Caco-2 (cell line): Measurements from ENCODE around the gene NAXD. TPM values are rescaled to one million over a fixed set of nuclear protein-coding genes. Genes with fewer than 3 reads are reported as not detected.
A peak's percentile ranks its signal among the peaks of the same experiment; 100 is the strongest.

Experiments
- BruUV-seq: library from RNA; stranded (reverse); fragments of 400-500 nt; replicated peaks from 2 replicates; lab custom pipeline; 2021; lab: Mats Ljungman, UMichigan
- CTCF ChIA-PET: fragments of 300-600 bp; sonication (Branson Sonifier 250); formaldehyde crosslinking; loops from one replicate; lab custom pipeline; 2022; ENCODE audit warnings: antibody characterized with exemption; lab: Charles Lee
- POLR2A ChIA-PET: fragments of 300-600 bp; sonication (Branson Sonifier 250); formaldehyde crosslinking; loops from one replicate; lab custom pipeline; 2022; ENCODE audit warnings: antibody characterized with exemption; lab: Charles Lee
- DNase-seq, 2 experiments: peaks; one replicate each; pipeline versions ENCODE4 v3.0.0 to v3.0.0-alpha.2; 2020 to 2022
- H3K27me3 ChIP-seq: replicated peaks from 2 replicates; pipeline ENCODE4 v1.6.0; 2011; ENCODE audit warnings: low read length; ENCODE audit not compliant: control insufficient read depth, insufficient read depth
- H3K36me3 ChIP-seq: 2 replicates; pipeline ENCODE4 v1.5.1; 2011; ENCODE audit warnings: low read length; ENCODE audit not compliant: control insufficient read depth, insufficient read depth
- H3K4me1 ChIP-seq: fragments of 250-450 bp; sonication (Bioruptor Pico); 2 replicates; pipeline ENCODE4 v1.5.1; 2020; ENCODE audit warnings: mild to moderate bottlenecking
- H3K4me3 ChIP-seq: 2 replicates; pipeline ENCODE4 v1.5.1; 2011; ENCODE audit warnings: low read depth, mild to moderate bottlenecking, control low read depth, low read length
- H3K9me3 ChIP-seq: fragments of 250-450 bp; sonication (Bioruptor Pico); 2 replicates; pipeline ENCODE4 v1.5.1; 2020; ENCODE audit warnings: mild to moderate bottlenecking, moderate library complexity
- H3K27ac Mint-ChIP-seq: one replicate; pipeline ENCODE4 v1.8.0; 2022; ENCODE audit warnings: mixed read lengths; ENCODE audit not compliant: unreplicated experiment
- H3K27me3 Mint-ChIP-seq: one replicate; pipeline ENCODE4 v1.8.0; 2022; ENCODE audit warnings: mixed read lengths; ENCODE audit not compliant: insufficient read depth, unreplicated experiment
- H3K36me3 Mint-ChIP-seq: one replicate; pipeline ENCODE4 v1.8.0; 2022; ENCODE audit warnings: mild to moderate bottlenecking, mixed read lengths; ENCODE audit not compliant: insufficient read depth, unreplicated experiment
- H3K4me1 Mint-ChIP-seq: one replicate; pipeline ENCODE4 v1.8.0; 2022; ENCODE audit warnings: low read depth, mixed read lengths; ENCODE audit not compliant: unreplicated experiment
- H3K4me3 Mint-ChIP-seq: one replicate; pipeline ENCODE4 v1.8.0; 2022; ENCODE audit warnings: mild to moderate bottlenecking, moderate library complexity, mixed read lengths; ENCODE audit not compliant: unreplicated experiment
- H3K9me3 Mint-ChIP-seq: one replicate; pipeline ENCODE4 v1.8.0; 2022; ENCODE audit warnings: mixed read lengths; ENCODE audit not compliant: unreplicated experiment
- intact Hi-C: fragments of 100-400 bp; cut with micrococcal nuclease; formaldehyde crosslinking; loops from one replicate; pipeline ENCODE4 v1.10.0; 2022; ENCODE audit not compliant: unreplicated experiment
- total RNA-seq: library from RNA; stranded (reverse); gene quantifications from 2 replicates; pipeline ENCODE4 v1.2.3, GENCODE V29; 2022
- TF ChIP-seq, protein P1 (sequence below), 2 experiments: fragments of 200-600 bp in 1 of 2; IDR thresholded peaks; 1 replicate in 1 of 2; 2 replicates in 1 of 2; pipeline versions ENCODE4 v1.5.1 to v1.8.0; 2011 to 2022; ENCODE audit warnings: antibody characterized with exemption in 1 of 2, control low read depth in 1 of 2, inconsistent platforms in 1 of 2, low read depth in 1 of 2, low read length in 1 of 2, mild to moderate bottlenecking in 1 of 2, moderate library complexity in 1 of 2; ENCODE audit not compliant: insufficient read depth in 1 of 2, severe bottlenecking in 1 of 2, unreplicated experiment in 1 of 2

Gene NAXD
- total RNA-seq, 1 experiment from 2014 or later = 51.5 TPM

DNA sequence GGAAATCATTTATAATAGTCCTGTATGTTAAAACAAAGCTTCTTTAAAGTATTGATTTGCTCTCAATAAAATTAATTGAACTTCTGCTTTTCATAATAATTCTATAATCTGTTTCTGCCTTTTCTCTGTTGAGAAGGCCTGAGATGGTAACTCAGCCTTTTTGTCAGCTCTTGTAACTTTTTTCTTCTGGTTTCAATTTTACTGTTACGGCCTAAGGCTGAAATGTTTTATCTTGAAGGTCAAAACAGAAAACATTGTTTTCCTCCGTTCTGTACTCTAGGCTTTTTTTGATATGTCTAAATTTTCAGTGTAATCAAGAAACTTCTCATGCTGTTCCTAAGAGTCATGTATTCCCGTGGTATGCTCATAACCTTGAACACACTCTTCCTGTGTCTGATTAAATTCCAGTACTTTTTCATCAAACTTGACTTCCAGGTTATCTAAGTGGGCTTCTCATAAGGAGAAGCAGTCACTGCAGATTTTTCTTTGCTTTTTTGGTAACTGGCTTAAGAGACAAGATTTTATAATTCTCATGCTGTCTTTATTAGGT lies 7.6 kb upstream of the NAXD start:
- no TSS peak for BruUV-seq
- peaks cover 6% of the 10 kb centered on the region for H3K36me3 Mint-ChIP-seq
- no peak for DNase-seq
- no peak overlapping the region for H3K27ac Mint-ChIP-seq
- Histone ChIP-seq H3K36me3 (no peaks in the 10 kb centered on the region), H3K4me3 (no peak overlapping the region), H3K27me3 (no peaks in the 10 kb centered on the region), H3K4me1 (peaks cover 10% of the 10 kb centered on the region), H3K9me3 (no peaks in the 10 kb centered on the region)
- no peak overlapping the region for H3K4me3 Mint-ChIP-seq
- ChIA-PET POLR2A (no interaction called here), CTCF (no interaction called here)
- H3K4me1 Mint-ChIP-seq = peaks cover 14% of the 10 kb centered on the region
- TF ChIP-seq, protein P1, sequence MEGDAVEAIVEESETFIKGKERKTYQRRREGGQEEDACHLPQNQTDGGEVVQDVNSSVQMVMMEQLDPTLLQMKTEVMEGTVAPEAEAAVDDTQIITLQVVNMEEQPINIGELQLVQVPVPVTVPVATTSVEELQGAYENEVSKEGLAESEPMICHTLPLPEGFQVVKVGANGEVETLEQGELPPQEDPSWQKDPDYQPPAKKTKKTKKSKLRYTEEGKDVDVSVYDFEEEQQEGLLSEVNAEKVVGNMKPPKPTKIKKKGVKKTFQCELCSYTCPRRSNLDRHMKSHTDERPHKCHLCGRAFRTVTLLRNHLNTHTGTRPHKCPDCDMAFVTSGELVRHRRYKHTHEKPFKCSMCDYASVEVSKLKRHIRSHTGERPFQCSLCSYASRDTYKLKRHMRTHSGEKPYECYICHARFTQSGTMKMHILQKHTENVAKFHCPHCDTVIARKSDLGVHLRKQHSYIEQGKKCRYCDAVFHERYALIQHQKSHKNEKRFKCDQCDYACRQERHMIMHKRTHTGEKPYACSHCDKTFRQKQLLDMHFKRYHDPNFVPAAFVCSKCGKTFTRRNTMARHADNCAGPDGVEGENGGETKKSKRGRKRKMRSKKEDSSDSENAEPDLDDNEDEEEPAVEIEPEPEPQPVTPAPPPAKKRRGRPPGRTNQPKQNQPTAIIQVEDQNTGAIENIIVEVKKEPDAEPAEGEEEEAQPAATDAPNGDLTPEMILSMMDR (IDR thresholded peaks at IDR 0.05; ENCODE audit: insufficient read depth in 1 of 2, low read depth in 1 of 2, low read length in 1 of 2, severe bottlenecking in 1 of 2, unreplicated experiment in 1 of 2) = no peak
- no peaks in the 10 kb centered on the region for H3K27me3 Mint-ChIP-seq
- peaks cover 8% of the 10 kb centered on the region for H3K9me3 Mint-ChIP-seq
- intact Hi-C loops = loop anchor here (5.0 kb wide), 1 partner anchor 545 kb away; no protein-coding TSS in a partner anchor

DNA sequence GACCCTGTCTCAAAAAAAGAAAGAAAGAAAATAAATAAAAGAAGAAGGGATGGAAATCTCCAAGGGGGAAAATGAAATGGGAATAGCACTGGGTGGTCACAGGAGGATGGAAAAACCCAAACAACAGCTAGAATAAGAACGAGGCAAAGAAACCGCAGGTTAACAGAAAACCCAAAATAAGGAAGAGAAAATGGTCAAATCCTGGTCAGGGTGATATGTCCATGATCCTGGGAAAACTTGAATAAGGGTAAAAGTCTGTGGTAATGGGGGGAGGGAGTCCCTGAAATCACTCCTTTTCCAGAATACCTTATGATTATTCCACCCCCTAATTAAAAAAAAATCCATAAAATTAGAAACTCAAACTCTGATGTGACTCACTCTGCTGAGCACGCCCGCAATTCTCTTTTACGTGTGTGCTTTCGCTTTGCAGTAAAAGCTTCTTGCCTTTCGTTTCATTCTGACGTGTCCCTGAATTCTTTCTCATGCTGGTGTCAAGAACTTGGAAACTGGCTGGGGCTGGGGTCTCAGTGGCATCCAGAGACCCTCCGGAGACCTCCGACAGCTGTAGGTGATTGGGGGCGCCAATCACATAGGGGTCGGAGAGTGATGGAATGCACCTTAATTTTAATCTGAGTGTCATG lies 4.3 kb upstream of the NAXD start:
- CTCF ChIA-PET = no interaction called here
- TF ChIP-seq, protein P1 (IDR thresholded peaks at IDR 0.05; ENCODE audit: insufficient read depth in 1 of 2, low read depth in 1 of 2, low read length in 1 of 2, severe bottlenecking in 1 of 2, unreplicated experiment in 1 of 2) = no peak
- Mint-ChIP-seq H3K4me3 (no peak overlapping the region), H3K36me3 (peaks cover 13% of the 10 kb centered on the region), H3K27ac (peak overlapping the region; percentile 32), H3K4me1 (peaks cover 12% of the 10 kb centered on the region), H3K9me3 (no peaks in the 10 kb centered on the region), H3K27me3 (no peaks in the 10 kb centered on the region)
- DNase-seq = no peak
- no peaks in the 10 kb centered on the region for H3K36me3 ChIP-seq
- POLR2A ChIA-PET = no interaction called here
- no peaks in the 10 kb centered on the region for H3K9me3 ChIP-seq
- no peak overlapping the region for H3K4me3 ChIP-seq
- BruUV-seq = no TSS peak
- H3K27me3 ChIP-seq = no peaks in the 10 kb centered on the region
- intact Hi-C loops = no loop called here
- H3K4me1 ChIP-seq = peaks cover 16% of the 10 kb centered on the region

DNA sequence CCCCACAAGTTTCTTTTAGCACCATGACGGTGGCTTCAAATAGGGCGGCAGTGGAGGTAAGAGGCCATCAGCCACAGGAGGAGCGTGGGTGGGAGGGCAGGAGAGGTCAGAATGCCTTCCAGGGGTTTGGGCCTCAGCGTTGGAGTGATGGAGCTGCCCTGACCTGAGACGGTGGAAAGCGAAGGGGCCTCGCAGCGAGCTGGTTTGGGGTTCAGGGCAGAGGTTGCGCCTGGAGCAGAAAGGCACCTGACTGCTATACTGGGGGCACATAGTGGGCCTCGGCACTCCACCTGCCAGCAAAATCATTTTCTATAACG lies 382 bp upstream of the NAXD start:
- POLR2A ChIA-PET = interaction anchor here (0.6 to 1.3 kb wide), 3 partner anchors 97 to 101 kb away, joined by 3 to 7 read pairs (median 6); no protein-coding TSS in a partner anchor
- H3K27me3 ChIP-seq = no peaks in the 10 kb centered on the region
- BruUV-seq = TSS peak; percentile 85
- H3K4me3 ChIP-seq = peak overlapping the region; percentile 96
- no peaks in the 10 kb centered on the region for H3K36me3 ChIP-seq
- peak overlapping the region; percentile 96 for H3K27ac Mint-ChIP-seq
- H3K4me3 Mint-ChIP-seq = peak overlapping the region; percentile 88
- peaks cover 11% of the 10 kb centered on the region for H3K4me1 Mint-ChIP-seq
- intact Hi-C loops = loop anchor here (1.0 to 2.0 kb wide), 2 partner anchors 22 to 100 kb away; no protein-coding TSS in a partner anchor
- H3K27me3 Mint-ChIP-seq = no peaks in the 10 kb centered on the region
- H3K9me3 Mint-ChIP-seq = no peaks in the 10 kb centered on the region
- H3K9me3 ChIP-seq = no peaks in the 10 kb centered on the region
- no peak for DNase-seq
- TF ChIP-seq, protein P1 (IDR thresholded peaks at IDR 0.05; ENCODE audit: insufficient read depth in 1 of 2, low read depth in 1 of 2, low read length in 1 of 2, severe bottlenecking in 1 of 2, unreplicated experiment in 1 of 2) = no peak
- peaks cover 34% of the 10 kb centered on the region for H3K36me3 Mint-ChIP-seq
- peaks cover 32% of the 10 kb centered on the region for H3K4me1 ChIP-seq
- CTCF ChIA-PET = interaction anchor here (1.0 kb wide), 2 partner anchors 12 to 300 kb away, joined by 3 to 4 read pairs; partner anchors contain the start of gene ANKRD10
